OCI-LY7 (cell line): ENCODE results near the gene H6PD. TPM values are rescaled to one million over a fixed set of nuclear protein-coding genes. Genes with fewer than 3 reads are reported as not detected.

Source experiments
- BruUV-seq: library from RNA; stranded (reverse); fragments of 400-500 nt; replicated peaks from 2 replicates; lab custom pipeline; 2021; lab: Mats Ljungman, UMichigan
- CTCF ChIA-PET: fragments of 300-600 bp; sonication (Branson Sonifier 250); formaldehyde crosslinking; loops from one replicate; lab custom pipeline; 2022; ENCODE audit warnings: antibody characterized with exemption; ENCODE audit not compliant: unreplicated experiment; lab: Charles Lee
- POLR2A ChIA-PET: fragments of 300-600 bp; sonication (Branson Sonifier 250); formaldehyde crosslinking; loops from one replicate; lab custom pipeline; 2022; ENCODE audit warnings: antibody characterized with exemption; lab: Charles Lee
- DNase-seq: peaks from one replicate; pipeline ENCODE4 v3.0.0-alpha.2; 2015; ENCODE audit warnings: low spot score
- H2AFZ ChIP-seq: fragments of 200-600 bp; sonication (generic), shearing (Covaris generic); 2 replicates; pipeline ENCODE4 v1.6.1; 2014; ENCODE audit warnings: mild to moderate bottlenecking, antibody characterized with exemption, low read length, moderate library complexity
- H3K27ac ChIP-seq: fragments of 200-600 bp; sonication (generic); 2 replicates; pipeline ENCODE4 v1.5.1; 2014; ENCODE audit warnings: mixed run types, low read depth, mild to moderate bottlenecking, moderate library complexity, low read length, inconsistent platforms; ENCODE audit not compliant: poor library complexity, severe bottlenecking
- H3K36me3 ChIP-seq: fragments of 200-600 bp; sonication (generic); 2 replicates; pipeline ENCODE4 v1.6.1; 2014; ENCODE audit warnings: mild to moderate bottlenecking, antibody characterized with exemption, low read length, moderate library complexity, mixed read lengths; ENCODE audit not compliant: insufficient read depth
- H3K4me1 ChIP-seq: fragments of 200-600 bp; sonication (generic); 2 replicates; pipeline ENCODE4 v1.5.1; 2014; ENCODE audit warnings: mild to moderate bottlenecking, low read length; ENCODE audit not compliant: insufficient read depth, poor library complexity, severe bottlenecking
- H3K4me2 ChIP-seq: fragments of 200-600 bp; sonication (generic); 2 replicates; pipeline ENCODE4 v1.6.1; 2014; ENCODE audit warnings: mild to moderate bottlenecking, low read length
- H3K4me3 ChIP-seq: fragments of 200-600 bp; sonication (generic); 2 replicates; pipeline ENCODE4 v1.5.1; 2014; ENCODE audit warnings: mild to moderate bottlenecking, low read depth, low read length; ENCODE audit not compliant: poor library complexity, severe bottlenecking
- H3K79me2 ChIP-seq: fragments of 200-600 bp; sonication (generic); 2 replicates; pipeline ENCODE4 v1.6.1; 2016; ENCODE audit warnings: low read depth, mild to moderate bottlenecking, low read length, moderate library complexity, mixed read lengths; ENCODE audit not compliant: insufficient read depth
- H3K9me2 ChIP-seq: fragments of 200-600 bp; sonication (generic); 2 replicates; pipeline ENCODE4 v1.6.1; 2016; ENCODE audit warnings: mild to moderate bottlenecking, low read length, mixed read lengths; ENCODE audit not compliant: insufficient read depth
- H3K9me3 ChIP-seq: fragments of 200-600 bp; sonication (generic); 2 replicates; pipeline ENCODE4 v1.6.1; 2014; ENCODE audit warnings: mild to moderate bottlenecking, mixed run types, low read length, mixed read lengths
- H4K20me1 ChIP-seq: fragments of 200-600 bp; sonication (generic); 2 replicates; pipeline ENCODE4 v1.6.1; 2014; ENCODE audit warnings: mild to moderate bottlenecking, antibody characterized with exemption, low read length, moderate library complexity, mixed read lengths; ENCODE audit not compliant: insufficient read depth
- CTCF ChIP-seq: fragments of 200-600 bp; sonication (generic); conservative IDR thresholded peaks from 2 replicates; pipeline ENCODE4 v1.5.1; 2014; ENCODE audit warnings: mild to moderate bottlenecking, antibody characterized with exemption, low read length, moderate library complexity, mixed read lengths
- EZH2phosphoT487 ChIP-seq: fragments of 200-600 bp; sonication (generic); IDR thresholded peaks from 2 replicates; pipeline ENCODE4 v1.6.1; 2018; ENCODE audit warnings: low read depth, borderline replicate concordance, mild to moderate bottlenecking, mixed run types, antibody characterized with exemption, low read length, moderate library complexity, mixed read lengths
- intact Hi-C: fragments of 100-400 bp; cut with micrococcal nuclease; formaldehyde crosslinking; loops from one replicate; pipeline ENCODE4 v1.10.0; 2022; ENCODE audit not compliant: unreplicated experiment
- total RNA-seq, 2 experiments: library from RNA; depleted of rRNA in 1 of 2; stranded (reverse); fragments of >200 nt in 1 of 2; shearing (Covaris generic) in 1 of 2; gene quantifications; 2 replicates each; pipeline ENCODE4 v1.2.3, GENCODE V29; 2014 to 2022

The H6PD gene
- total RNA-seq, 2 experiments from 2014 or later: 8.5 to 22.1 TPM

- peak; percentile 100 for TF ChIP-seq CTCF
- no peak for TF ChIP-seq EZH2phosphoT487
- Histone ChIP-seq H3K79me2 (peaks cover 7% of the 10 kb centered on the region; the same call in 1 of the 2 replicates), H3K9me2 (no peaks in the 10 kb centered on the region), H3K4me3 (no peak overlapping the region), H3K27ac (no peak overlapping the region), H3K4me1 (peaks cover 16% of the 10 kb centered on the region), H3K9me3 (peaks cover 6% of the 10 kb centered on the region; the same call in 1 of the 2 replicates), H2AFZ (no peak overlapping the region), H3K4me2 (no peak overlapping the region), H3K36me3 (no peaks in the 10 kb centered on the region), H4K20me1 (peaks cover 6% of the 10 kb centered on the region; the same call in 1 of the 2 replicates)
- no TSS peak for BruUV-seq
- intact Hi-C loops: loop anchor here (1.0 to 5.0 kb wide), 4 partner anchors 166 to 298 kb away; partner anchors contain the start of gene TMEM201
- DNase-seq: peak; percentile 80
- ChIA-PET POLR2A (interaction anchor here (0.7 to 0.9 kb wide), 3 partner anchors 34 to 202 kb away, joined by 3 to 5 read pairs (median 3); no protein-coding TSS in a partner anchor), CTCF (interaction anchor here (1.0 kb wide), 1 partner anchor 202 kb away, joined by 3 read pairs; no protein-coding TSS in a partner anchor)
These were observed 54.5 kb downstream of the H6PD start for GRCh38 chr1:9289090-9289534.

GRCh38 chr1:9289711-9290485 lies 55.3 kb downstream of the H6PD start:
- ChIA-PET CTCF (interaction anchor here (0.6 to 1.0 kb wide), 2 partner anchors 168 to 201 kb away, joined by 3 read pairs; no protein-coding TSS in a partner anchor), POLR2A (interaction anchor here (0.6 to 1.3 kb wide), 5 partner anchors 35 to 201 kb away, joined by 3 to 5 read pairs (median 3); no protein-coding TSS in a partner anchor)
- BruUV-seq: no TSS peak

More at GRCh38 chr1:9289711-9290485, 55.3 kb downstream of the H6PD start:
- H2AFZ ChIP-seq: no peak overlapping the region
- no peak for DNase-seq
- H3K4me1 ChIP-seq: peaks cover 24% of the 10 kb centered on the region
- H3K4me2 ChIP-seq: no peak overlapping the region
- H3K27ac ChIP-seq: no peak overlapping the region
- TF ChIP-seq EZH2phosphoT487 (no peak), CTCF (no peak)
- peaks cover 6% of the 10 kb centered on the region; the same call in 1 of the 2 replicates for H3K9me3 ChIP-seq
- H3K4me3 ChIP-seq: no peak overlapping the region
- H4K20me1 ChIP-seq: peaks cover 11% of the 10 kb centered on the region; the same call in 1 of the 2 replicates
- H3K9me2 ChIP-seq: no peaks in the 10 kb centered on the region
- peaks cover 12% of the 10 kb centered on the region; the same call in 1 of the 2 replicates for H3K79me2 ChIP-seq
- no peaks in the 10 kb centered on the region for H3K36me3 ChIP-seq
- intact Hi-C loops: loop anchor here (1.0 to 5.0 kb wide), 5 partner anchors 122 to 297 kb away; partner anchors contain the start of gene TMEM201
